GM18868 (cell line): ENCODE measurements around the gene FRMD3.

Source experiments
- ATAC-seq: cut with Tn5 transposase; IDR thresholded peaks from one replicate; pipeline ENCODE4 v1.9.1; 2021; ENCODE audit warnings: mild to moderate bottlenecking, moderate library complexity; ENCODE audit not compliant: unreplicated experiment

The FRMD3 gene

DNA sequence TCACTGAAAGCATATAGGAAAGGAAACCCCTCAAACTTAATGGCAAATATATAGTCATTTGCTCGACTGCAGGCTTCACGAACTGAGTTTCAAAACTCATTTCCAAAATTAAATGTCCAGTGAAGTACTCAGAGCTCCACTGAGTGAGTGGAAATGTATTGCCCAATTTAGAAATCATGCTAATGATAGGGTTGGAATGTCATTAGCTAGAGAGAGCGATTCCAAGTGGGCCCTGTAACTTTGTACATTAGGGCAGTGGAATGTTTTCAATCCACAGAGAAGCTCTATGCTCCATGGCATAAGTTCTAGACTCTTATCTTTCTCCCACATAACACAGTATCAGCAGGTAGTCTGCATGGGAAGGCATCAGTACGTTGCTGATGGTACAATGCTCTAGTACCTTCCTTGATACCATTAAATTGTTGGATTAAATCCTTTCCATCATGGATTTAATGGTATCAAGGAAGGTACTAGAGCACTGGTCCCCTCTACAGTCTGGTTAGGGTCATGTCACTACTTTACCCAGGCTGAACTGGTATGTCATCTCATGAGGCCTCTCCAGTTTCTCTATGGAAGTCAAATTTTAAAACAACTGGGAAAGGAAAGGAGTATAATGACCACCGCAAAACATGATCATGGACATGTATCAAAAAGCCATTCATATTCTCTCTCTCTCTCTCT is 292.1 kb downstream of the FRMD3 start:
- no peak for ATAC-seq

DNA sequence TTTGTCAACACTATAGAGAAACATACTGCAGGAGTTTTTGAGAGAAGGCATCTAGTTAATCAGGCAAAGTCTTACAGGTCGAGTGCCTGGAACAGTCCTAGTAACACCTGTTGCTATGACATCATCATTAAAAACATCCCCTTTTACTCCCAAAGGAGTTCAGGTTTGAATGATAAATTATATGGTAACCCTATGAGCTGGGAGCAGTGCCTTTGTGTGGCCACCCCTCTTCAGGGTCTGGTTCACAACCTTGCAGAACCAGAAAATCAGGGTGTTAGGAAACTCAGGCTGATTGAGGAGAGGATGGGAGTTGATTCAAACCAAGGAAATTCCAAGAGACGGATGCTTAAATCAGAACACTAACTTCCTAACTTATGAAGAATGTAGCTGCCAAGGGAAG is 296.1 kb downstream of the FRMD3 start:
- no peak for ATAC-seq

DNA sequence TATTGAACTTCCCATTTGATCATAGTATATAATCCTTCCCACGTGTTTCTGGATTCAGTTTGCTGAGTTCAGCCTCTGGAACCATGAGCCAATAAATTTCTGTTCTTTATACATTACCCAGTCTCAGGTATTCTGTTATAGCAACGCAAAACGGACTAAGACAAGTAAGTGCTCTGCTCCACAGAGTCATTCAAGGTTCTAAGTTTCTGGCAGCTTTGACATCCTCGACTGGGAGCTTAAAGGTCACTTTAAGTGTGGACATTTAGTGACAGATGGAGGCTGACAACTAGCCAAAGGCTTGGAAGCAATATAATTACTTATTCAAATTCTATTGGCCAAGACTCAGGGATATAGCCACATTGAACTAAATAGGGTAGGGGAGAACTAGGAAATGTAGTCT is 297.5 kb downstream of the FRMD3 start:
- no peak for ATAC-seq

DNA sequence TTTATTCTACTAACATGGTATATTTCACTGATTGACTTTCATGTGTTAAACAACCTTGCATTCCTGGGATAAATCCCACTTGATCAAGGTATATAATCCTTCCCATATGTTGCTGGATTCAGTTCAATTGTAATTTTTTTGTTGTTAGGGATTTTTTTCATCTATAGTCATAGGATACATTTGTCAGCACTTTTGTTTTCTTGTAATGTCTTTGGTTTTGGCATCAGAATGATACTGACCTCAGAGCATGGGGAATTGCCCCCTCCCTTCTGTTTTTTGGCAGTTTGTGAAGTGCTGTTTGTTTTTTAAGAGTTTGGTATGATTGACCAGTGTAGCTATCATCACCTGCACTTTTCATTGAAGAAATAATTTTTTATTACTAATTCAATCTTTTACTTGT is 298.5 kb downstream of the FRMD3 start:
- no peak for ATAC-seq

DNA sequence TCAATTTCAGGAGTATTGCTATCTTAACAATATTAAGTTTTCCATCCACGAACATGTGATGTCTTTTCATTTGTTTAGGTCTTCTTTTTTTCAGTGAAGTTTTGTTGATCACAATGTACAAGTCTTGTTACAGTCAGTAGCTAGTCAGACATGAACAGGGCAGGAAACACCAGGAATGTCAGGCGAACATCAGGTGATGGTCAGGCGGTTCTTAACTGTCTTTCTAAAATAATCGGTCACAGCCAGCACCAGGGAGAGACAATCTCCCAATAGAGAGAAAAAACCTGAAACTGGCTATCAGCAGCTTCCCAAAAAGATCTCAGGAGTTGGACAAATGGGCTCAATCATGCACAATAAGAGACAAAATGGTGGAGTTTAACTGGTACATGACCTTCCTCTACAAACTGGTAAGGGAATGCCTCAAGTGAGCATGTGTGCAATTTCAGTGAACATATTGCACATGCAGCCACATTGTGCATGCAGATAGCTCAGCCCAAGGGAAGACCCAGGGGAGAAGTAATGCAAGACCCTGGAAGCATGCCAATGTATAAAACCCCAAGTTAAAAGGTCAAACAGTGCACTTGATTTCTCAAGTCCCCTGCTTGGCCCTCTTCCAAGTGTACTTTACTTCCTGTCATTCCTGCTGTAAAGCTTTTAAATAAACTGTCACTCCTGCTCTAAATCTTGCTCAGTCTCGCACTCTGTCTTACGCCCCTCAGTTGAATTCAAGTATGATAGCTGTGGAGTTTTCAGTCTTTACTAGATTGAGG is 299.1 kb downstream of the FRMD3 start:
- no peak for ATAC-seq

DNA sequence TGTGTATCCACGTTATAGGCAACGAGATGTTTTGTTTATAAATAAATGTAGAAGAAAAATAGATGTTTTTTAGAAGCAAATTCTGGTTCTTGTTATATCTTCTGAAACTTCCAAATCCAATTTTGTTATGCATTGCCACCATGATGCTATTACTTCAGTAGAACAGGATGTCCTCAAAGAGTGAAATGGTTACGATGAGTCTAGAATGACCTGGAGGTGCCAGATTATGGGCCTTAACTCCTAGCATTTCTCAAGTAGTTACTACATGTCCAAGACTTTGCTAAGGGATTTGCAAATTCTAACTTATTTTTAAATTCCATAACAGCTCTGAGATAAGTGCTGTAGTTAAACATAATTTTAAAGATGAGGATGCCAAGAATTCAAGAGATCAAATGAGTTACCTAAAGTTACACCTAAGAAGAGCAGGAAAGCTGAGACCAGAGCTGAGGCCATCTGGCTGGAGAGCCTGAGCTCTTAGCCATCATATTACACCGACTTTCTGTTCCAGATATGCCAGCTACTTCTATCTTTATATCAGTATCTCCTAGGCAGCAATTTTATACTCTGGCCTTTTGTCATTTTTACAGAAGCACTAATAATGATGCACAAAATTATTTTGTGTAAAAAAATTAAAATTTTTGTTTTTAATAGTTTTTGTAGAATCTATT is 302.0 kb downstream of the FRMD3 start:
- ATAC-seq = no peak

DNA sequence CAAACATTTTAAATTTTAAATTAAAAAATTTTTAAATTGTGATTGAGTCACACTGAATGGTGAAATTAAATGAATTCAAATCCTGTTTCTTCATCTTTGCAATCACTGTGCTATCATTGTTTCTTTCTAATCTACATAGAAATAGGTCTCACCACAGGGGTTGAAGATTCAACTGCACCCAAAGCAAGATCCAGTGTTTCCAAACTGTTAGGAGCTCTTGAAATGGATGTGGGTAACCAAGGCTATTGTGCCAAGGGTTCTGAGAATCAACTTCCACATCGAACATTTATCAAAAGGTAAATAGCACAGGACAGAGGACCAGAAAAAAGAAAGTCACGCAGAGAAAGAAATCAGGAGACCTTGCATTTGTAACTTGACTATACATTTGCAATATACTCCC is 302.7 kb downstream of the FRMD3 start:
- no peak for ATAC-seq

DNA sequence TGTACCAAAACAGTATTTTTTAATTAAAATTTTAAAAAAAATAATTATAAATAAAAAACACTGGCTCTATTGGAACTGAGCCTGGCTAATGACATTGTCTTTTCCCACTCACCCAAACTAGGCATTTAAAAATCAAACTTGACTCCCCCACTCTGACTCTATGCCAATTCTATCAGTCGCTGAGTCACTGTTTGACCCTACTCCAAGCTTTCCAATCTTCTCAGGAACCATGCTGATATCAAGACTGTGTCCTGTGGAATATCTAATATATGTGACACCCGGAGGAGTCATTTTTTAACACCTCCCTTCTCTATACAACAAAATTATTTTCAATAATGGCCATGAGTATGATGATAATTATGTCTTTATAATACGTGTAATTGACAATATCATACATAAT is 303.7 kb downstream of the FRMD3 start:
- ATAC-seq = no peak

DNA sequence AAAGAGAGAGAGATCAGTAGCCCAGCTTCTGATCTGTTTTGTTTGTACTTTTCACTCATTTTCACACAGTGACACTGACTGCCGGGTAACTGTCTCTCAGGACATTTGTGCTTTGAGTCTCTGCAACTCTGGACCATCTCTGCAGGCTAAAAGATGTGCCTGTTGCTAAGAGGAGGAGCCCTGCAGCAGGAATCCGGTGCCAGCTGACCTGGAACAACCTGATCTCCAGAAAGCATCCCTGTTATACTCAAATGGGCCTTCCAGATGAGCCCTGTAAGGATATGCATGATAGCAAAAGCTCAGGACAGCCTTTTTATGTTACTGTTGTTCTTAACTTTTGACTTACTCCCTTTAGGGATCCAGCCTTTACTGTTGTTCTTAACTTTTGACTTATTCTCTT is 304.6 kb downstream of the FRMD3 start:
- no peak for ATAC-seq

DNA sequence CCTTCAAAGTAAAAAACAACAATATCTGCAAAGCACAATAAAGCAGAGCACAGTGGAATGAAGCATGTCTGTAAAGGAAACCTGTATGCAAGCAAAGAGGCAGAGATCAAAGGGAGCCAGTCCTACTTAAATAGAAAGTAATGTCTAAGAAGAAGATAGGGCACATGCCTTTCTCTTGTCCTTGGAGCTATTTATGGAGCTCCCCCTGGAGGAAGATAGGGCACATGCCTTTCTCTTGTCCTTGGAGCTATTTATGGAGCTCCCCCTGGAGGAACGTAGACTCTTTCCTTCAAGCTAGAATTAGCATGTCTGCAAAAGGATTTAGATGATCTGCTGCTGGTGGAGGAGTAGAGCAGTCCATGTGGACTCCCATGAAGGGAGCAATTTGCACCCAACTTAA is 307.2 kb downstream of the FRMD3 start:
- ATAC-seq = no peak

DNA sequence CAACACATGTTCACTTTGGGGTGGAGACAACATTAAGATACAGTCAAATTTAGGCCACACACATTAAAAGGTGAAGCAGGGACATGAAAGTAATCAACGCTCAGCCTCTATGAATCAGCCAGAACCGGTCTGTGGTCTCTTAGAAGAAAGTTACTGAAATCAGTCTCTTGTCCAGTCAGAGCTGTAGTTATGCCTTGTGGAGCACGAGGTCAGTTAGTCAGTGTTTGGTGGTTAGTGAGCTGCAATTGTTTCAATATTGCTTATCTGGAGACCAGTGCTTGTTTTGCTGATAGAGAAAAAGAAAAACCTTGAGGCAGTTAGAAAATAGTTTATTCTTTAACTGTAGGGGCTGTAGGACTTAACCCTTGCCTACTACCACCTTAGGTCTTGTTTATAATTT is 317.5 kb downstream of the FRMD3 start:
- ATAC-seq = peak; percentile 98

DNA sequence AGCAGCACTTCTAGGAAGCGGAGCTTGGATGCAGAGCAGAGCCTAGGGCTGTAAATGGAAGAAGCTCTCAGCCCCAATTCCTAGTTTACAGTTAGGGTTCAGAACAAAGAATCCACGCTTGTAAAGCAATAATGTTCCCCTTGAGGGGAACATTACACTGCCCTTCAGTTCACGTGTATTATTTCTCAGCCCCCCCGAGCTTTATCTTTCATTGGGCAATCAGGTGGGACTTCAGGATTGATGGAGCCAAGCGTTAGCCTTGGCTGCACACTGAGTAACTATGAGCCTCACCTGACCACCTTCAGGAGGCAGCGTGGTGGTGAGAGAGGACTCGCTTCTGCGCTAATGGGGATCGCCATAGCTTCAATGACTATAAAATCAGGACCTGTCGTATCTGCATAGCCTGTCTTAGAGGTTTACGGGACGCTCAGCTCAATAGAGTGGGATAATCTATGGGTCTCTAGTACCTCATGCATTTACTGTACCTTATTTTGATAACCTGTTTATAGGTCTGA is 318.2 kb downstream of the FRMD3 start:
- no peak for ATAC-seq

DNA sequence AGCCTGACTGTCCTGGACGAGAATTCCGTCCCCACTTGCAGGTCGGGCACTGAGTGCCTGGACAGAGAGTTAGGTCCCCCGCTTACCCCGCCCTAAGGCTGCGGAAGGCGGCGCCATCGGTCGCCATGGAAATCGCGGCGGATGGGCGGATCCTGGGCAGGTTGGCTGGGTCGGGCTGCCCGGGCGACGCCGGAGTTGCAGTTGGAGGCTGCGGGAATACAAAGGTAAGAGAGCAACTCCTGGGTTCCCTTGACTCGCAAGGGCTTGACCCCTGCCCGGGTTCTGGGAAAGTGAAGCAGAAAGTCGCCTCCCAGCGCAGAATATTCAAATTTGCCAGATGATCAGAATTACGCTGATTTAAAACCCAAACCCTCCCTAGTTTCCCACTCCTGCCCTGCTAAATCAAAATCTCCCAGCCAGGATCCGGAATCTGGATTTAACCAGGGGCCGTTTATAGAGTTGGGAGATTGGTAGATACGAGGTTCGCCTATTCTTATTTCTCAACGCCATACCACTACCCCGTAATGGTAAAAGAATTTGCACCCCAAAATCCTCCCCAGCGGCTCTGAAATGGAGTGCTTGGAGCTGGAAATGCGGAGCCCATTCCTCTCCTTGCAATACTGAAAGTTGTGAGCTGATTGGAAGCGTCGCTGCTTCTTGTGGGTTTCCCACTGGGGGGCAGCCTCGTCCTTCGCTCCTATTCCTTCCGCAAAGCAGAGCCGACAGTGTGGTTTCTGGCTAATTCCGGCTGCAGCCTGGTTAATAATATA is 318.9 kb downstream of the FRMD3 start:
- ATAC-seq = no peak

DNA sequence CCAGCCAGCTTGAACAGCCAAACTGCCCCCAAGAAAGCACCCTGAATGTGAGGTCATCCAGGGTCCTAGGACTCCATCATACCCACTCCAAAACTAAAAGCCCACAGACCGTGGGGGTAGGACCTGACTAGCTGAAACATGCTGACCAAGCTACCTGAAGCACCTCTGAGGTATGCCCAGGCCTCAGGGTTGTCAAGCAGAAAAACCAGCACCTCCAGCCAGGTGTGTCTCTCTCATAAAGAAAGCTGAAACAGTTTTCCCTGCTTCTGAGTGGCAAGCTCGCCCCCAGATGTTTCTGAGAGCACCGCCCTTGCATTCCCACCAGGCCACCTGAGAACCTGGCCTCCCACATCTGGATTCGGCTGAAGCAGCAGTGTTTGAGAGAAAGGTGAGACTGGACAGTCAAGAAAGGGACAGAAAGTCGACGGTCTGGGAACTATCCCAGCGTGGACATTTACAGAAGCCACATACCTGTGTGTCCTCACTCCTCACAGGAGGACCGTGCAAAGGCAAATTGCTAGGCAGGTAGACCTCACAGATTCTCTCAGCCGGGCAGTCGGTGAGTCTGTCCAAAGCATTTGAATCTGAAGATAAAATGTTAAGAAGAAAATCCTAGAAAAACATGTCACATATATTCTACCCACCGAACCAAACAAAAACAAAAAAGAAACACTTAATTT is 319.6 kb downstream of the FRMD3 start:
- no peak for ATAC-seq

DNA sequence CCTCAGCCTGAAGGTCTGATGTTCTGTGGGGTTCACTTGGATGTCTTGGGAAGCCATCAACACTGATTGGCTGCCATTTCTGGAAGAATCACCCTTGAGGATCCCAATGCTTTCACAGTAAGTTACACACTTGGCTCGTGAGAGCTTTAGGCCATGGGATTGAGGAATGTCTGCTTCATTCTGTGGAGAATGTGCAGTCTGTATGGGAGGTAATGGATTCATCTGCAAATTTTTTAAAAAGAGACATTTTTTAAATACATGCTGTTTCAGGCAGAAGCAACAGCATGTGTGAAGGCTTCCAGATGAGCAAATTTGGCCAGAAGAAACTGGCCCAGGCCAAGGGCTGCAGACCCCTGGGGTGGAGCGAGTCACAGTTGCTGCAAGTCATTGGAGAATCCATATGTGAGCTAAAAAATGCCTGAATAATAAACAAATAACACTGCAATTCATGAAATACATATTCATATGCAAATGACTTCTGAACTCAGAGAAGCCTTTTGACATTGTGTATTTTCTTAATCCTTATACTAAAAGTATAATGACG is 328.9 kb downstream of the FRMD3 start:
- ATAC-seq = no peak

DNA sequence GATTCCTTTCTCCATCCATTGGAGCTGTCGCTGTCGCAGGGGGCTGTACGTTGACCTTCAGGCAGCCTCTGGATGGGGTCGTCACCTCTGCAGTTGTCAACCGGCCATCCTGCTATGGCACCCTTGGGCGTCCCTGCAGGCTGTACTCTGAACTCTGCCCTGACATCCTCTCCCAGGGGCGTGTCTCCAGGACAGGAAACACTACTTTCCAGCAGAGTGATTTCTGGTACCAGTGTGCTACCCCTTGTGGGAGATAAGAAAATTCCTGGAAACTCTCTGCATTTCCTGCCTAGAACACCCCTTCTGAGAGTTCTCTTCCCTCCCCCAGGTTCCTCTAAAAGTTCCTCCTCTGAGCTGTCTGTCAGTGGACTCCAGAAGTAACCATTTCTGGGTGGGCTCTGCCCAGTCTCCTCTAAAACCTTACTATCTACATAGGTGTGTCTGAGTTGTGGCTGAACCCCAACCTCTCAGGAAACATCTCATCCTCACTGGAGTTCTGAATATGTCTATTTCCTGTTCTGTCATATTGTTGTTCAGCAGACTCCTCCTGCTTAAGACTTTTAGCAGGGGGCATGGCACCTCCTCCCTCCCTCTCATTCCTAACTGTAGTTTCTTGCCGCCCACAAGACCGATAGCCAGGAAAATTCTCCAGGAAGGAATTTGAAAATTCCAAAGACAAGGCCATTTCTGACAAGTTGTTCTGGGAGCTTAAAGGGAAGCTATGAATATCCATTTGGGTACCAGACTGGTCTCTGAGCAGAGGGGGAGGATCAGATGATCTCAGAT is 329.9 kb downstream of the FRMD3 start:
- ATAC-seq = no peak

DNA sequence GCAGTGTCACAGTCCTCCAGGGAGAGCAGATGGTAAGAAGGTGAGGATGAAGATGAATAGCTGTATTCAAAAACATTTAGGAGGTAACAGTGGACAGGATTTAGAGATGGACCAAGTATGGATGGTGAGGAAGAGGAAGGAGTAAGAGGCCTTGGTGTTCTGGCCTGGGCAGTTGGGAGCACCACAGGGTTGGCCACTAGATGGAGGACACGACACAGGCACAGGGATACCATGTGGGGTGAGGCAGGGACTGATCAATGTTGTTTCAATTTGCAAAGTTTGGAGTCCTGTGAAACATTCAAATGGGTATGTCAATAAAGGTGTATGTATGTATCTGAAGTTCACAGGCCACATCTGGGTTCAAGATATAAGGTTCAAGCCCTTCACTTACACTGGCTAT is 334.2 kb downstream of the FRMD3 start:
- ATAC-seq = no peak

DNA sequence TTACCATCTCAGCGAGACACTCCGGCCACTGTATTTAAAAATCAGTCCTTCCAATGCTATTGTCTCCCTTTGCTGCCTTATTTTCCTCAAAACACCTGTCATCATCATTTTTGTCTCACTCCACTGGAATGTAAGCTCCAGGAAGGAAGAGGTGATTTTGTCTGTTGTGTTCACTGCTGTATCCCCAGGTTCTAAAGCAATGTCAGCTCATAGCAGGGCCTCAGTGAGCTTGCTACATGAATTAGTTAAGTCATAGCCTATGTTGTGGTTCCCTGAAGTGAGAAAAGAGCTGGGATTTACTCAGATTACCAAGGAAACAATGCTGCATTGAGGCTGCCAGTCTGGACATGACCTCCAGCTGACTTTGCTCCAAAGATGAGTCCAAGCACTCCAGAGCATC is 337.7 kb downstream of the FRMD3 start:
- no peak for ATAC-seq

DNA sequence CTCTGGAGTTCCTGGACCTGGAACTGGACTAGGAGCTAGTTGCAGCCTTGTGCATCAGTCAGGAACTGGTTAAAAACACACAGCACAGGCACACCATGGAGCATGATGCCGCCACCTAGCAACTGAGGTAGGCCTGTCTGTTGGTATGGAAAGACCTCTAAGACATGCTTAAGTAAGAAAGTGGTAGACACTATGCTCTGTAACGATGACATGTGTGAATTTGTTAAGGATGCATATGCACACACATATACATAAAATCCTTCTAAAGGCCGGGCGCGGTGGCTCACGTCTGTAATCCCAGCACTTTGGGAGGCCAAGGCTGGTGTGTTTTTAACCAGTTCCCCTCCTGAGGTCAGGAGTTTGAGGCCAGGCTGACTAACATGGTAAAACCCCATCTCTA is 338.4 kb downstream of the FRMD3 start:
- no peak for ATAC-seq

DNA sequence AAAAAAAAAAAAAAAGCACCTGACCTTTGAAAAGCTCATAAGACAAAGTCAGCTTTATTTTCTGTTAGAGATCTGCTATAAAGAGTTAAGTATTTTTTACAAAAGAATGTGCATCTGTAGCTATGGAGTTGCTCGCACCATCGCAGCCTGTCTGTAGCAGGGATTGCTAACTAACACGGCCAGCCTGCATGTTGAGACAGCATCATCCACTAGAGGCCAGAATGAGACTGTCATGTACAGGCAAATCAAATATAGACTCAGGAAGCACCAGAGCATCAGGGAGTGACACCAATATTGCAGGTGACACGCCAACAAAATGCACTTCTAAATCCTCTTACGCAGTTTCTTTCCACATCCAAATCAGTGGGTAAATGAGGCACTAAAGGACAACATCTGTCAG is 339.0 kb downstream of the FRMD3 start:
- ATAC-seq = peak; percentile 44
